C4-2B (cell line): ENCODE data around the gene ORC2.

Experiments used
- ZFX ChIP-seq: fragments of 450-650 bp; IDR thresholded peaks from 2 replicates; pipeline ENCODE4 v1.6.1; 2017
- TF ChIP-seq, protein P1 (sequence below): fragments of 450-650 bp; conservative IDR thresholded peaks from 2 replicates; pipeline ENCODE4 v1.5.1; 2017; ENCODE audit warnings: mild to moderate bottlenecking

DNA sequence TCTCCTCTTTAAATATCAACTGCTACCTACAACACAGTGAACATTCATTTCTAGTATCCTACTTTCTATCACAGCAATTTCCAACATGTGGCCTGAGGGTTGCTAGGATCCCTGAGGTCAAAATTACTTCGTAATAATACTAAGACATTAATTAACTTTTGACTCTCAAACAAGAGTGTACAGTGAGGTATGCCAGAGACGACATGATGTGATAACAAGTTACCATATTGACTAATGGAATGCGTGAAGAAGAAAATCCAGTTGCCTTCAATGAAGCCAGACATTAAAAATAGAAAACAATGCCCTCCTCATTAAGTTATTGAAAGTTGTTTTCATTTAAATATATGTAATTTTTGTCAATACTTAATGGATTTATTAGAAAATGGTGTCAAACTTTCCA is 13.1 kb downstream of the ORC2 start:
- TF ChIP-seq, protein P1, sequence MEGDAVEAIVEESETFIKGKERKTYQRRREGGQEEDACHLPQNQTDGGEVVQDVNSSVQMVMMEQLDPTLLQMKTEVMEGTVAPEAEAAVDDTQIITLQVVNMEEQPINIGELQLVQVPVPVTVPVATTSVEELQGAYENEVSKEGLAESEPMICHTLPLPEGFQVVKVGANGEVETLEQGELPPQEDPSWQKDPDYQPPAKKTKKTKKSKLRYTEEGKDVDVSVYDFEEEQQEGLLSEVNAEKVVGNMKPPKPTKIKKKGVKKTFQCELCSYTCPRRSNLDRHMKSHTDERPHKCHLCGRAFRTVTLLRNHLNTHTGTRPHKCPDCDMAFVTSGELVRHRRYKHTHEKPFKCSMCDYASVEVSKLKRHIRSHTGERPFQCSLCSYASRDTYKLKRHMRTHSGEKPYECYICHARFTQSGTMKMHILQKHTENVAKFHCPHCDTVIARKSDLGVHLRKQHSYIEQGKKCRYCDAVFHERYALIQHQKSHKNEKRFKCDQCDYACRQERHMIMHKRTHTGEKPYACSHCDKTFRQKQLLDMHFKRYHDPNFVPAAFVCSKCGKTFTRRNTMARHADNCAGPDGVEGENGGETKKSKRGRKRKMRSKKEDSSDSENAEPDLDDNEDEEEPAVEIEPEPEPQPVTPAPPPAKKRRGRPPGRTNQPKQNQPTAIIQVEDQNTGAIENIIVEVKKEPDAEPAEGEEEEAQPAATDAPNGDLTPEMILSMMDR, result no peak
- TF ChIP-seq ZFX, result no peak
